A673 (cell line): ENCODE data around the gene SSH2. TPM values are rescaled to one million over a fixed set of nuclear protein-coding genes. Genes with fewer than 3 reads are reported as not detected.

Experiments used
- BruUV-seq: library from RNA; stranded (reverse); fragments of 400-500 nt; replicated peaks from 2 replicates; lab custom pipeline; 2021; lab: Mats Ljungman, UMichigan
- CTCF ChIA-PET: fragments of 300-600 bp; sonication (Branson Sonifier 250); formaldehyde crosslinking; loops from one replicate; lab custom pipeline; 2022; ENCODE audit warnings: antibody characterized with exemption; lab: Charles Lee
- POLR2A ChIA-PET: fragments of 300-600 bp; sonication (Branson Sonifier 250); formaldehyde crosslinking; loops from one replicate; lab custom pipeline; 2022; ENCODE audit warnings: antibody characterized with exemption; ENCODE audit not compliant: low non-redundant PET; lab: Charles Lee
- DNase-seq: peaks from one replicate; pipeline ENCODE4 v3.0.0-alpha.2; 2015; ENCODE audit warnings: low spot score
- H3K27ac ChIP-seq: fragments of 200-600 bp; sonication (generic); 2 replicates; pipeline ENCODE4 v1.5.1; 2016; ENCODE audit warnings: mixed run types, low read depth, mild to moderate bottlenecking, mixed read lengths, antibody characterized with exemption, low read length; ENCODE audit not compliant: poor library complexity, severe bottlenecking
- H3K27me3 ChIP-seq: fragments of 200-600 bp; sonication (generic); replicated peaks from 2 replicates; pipeline ENCODE4 v1.6.1; 2017; ENCODE audit warnings: mixed run types, low read depth, mild to moderate bottlenecking, mixed read lengths, antibody characterized with exemption, low read length; ENCODE audit not compliant: insufficient read depth, poor library complexity
- H3K36me3 ChIP-seq: fragments of 200-600 bp; sonication (generic); 2 replicates; pipeline ENCODE4 v1.6.1; 2016; ENCODE audit warnings: mixed run types, mild to moderate bottlenecking, mixed read lengths, antibody characterized with exemption, low read length; ENCODE audit not compliant: insufficient read depth, poor library complexity, severe bottlenecking
- H3K4me1 ChIP-seq: fragments of 200-600 bp; sonication (generic); 2 replicates; pipeline ENCODE4 v1.6.1; 2017; ENCODE audit warnings: mixed run types, mild to moderate bottlenecking, mixed read lengths, antibody characterized with exemption, low read length; ENCODE audit not compliant: insufficient read depth, poor library complexity, severe bottlenecking
- H3K4me3 ChIP-seq: fragments of 200-600 bp; sonication (generic); 2 replicates; pipeline ENCODE4 v1.5.1; 2016; ENCODE audit warnings: low read depth, mixed run types, mild to moderate bottlenecking, mixed read lengths, low read length; ENCODE audit not compliant: poor library complexity, severe bottlenecking
- H3K9me3 ChIP-seq: fragments of 200-600 bp; sonication (generic); 2 replicates; pipeline ENCODE4 v1.6.1; 2016; ENCODE audit warnings: mixed run types, low read depth, mild to moderate bottlenecking, mixed read lengths, antibody characterized with exemption, low read length; ENCODE audit not compliant: poor library complexity, severe bottlenecking
- EZH2 ChIP-seq: fragments of 200-600 bp; sonication (generic); IDR thresholded peaks from 2 replicates; pipeline ENCODE4 v1.6.1; 2017; ENCODE audit warnings: borderline replicate concordance, low read depth, mild to moderate bottlenecking, mixed read lengths, antibody characterized with exemption, low read length; ENCODE audit not compliant: poor library complexity, severe bottlenecking
- intact Hi-C: fragments of 100-400 bp; cut with micrococcal nuclease; formaldehyde crosslinking; loops from one replicate; pipeline ENCODE4 v1.10.0; 2022; ENCODE audit not compliant: unreplicated experiment
- total RNA-seq: library from RNA; stranded (reverse); gene quantifications from 2 replicates; pipeline ENCODE4 v1.2.3, GENCODE V29; 2021
- TF ChIP-seq, protein P1 (sequence below): fragments of 300-800, 200-600 bp; sonication (generic); conservative IDR thresholded peaks from 2 replicates; pipeline ENCODE4 v1.5.1; 2017; ENCODE audit warnings: low read depth, mild to moderate bottlenecking, antibody characterized with exemption, low read length, moderate library complexity, mixed read lengths

The SSH2 gene
- total RNA-seq, 1 experiment from 2014 or later: 75.5 TPM

DNA sequence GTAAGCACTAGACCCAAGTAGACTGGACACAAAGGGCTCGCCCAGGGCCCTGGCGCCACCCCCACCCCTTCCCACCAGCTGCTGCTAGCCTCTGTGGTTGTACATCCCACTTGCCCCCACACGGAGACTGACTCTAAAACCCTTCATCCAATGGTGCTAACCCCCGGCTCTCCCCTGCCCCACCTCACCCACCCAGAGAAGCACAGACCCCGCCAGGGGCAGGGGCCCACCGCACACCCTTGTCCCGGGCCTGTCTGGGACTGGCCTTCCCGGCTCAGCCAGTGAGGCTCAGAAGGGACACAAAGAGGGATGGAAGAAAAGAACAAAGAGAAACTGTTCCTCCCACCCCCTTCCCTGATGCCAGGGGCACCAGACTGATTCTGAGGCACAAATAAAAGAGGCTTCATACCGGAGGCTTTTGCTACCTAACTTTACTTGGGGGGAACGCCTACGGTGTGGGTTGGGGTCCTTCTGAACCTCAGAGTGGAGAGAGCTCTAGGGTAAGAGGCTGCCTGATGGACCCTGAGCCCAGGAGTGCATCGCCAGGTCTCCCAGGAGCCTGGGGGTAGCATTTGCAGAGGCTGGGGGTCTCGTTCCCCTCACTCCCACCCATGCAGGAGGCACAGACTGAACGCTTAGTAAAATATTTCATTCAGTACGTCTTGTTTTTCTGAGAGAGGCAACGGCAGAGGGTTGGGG, 315.5 kb downstream of the SSH2 start:
- Histone ChIP-seq H3K27me3 (no peaks in the 10 kb centered on the region), H3K9me3 (no peaks in the 10 kb centered on the region), H3K27ac (no peak overlapping the region), H3K4me1 (peaks cover 26% of the 10 kb centered on the region), H3K4me3 (no peak overlapping the region), H3K36me3 (peaks cover 24% of the 10 kb centered on the region)
- CTCF ChIA-PET: no interaction called here
- intact Hi-C loops: loop anchor here (5.0 kb wide), 3 partner anchors 318 to 478 kb away; partner anchors contain the start of gene SSH2
- POLR2A ChIA-PET: no interaction called here
- TF ChIP-seq EZH2: no peak
- TF ChIP-seq, protein P1, sequence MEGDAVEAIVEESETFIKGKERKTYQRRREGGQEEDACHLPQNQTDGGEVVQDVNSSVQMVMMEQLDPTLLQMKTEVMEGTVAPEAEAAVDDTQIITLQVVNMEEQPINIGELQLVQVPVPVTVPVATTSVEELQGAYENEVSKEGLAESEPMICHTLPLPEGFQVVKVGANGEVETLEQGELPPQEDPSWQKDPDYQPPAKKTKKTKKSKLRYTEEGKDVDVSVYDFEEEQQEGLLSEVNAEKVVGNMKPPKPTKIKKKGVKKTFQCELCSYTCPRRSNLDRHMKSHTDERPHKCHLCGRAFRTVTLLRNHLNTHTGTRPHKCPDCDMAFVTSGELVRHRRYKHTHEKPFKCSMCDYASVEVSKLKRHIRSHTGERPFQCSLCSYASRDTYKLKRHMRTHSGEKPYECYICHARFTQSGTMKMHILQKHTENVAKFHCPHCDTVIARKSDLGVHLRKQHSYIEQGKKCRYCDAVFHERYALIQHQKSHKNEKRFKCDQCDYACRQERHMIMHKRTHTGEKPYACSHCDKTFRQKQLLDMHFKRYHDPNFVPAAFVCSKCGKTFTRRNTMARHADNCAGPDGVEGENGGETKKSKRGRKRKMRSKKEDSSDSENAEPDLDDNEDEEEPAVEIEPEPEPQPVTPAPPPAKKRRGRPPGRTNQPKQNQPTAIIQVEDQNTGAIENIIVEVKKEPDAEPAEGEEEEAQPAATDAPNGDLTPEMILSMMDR: no peak
- TSS peak; percentile 43 for BruUV-seq
- DNase-seq: no peak

DNA sequence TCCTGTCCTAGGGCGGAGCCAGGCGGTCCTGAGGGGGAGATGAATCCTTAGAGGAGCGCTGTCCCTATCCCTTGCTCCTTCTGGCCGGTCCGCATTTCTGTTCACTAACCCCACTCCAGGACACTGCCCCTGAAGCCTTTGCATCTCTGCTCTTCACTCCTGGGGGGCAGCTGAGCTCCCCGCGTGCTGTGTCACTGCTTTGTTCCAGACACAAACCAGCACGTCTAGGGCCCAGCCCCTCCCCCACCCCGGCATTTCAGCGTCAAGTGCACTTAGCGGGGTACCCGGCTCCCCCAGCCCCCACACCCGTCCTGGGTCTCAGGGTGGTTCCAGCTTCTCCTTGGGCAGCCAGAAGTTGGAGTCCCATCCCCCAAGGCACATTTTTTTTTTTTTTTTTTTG, 316.2 kb downstream of the SSH2 start:
- Histone ChIP-seq H3K4me1 (peaks cover 22% of the 10 kb centered on the region), H3K9me3 (no peaks in the 10 kb centered on the region), H3K4me3 (no peak overlapping the region), H3K27me3 (no peaks in the 10 kb centered on the region), H3K36me3 (peaks cover 24% of the 10 kb centered on the region), H3K27ac (no peak overlapping the region)
- BruUV-seq: no TSS peak
- TF ChIP-seq, protein P1: no peak
- no peak for TF ChIP-seq EZH2
- no peak for DNase-seq
- intact Hi-C loops: no loop called here
- CTCF ChIA-PET: interaction anchor here (0.6 kb wide), 2 partner anchors 22 to 255 kb away, joined by 3 to 5 read pairs; no protein-coding TSS in a partner anchor
- POLR2A ChIA-PET: interaction anchor here (0.7 kb wide), 1 partner anchor 805 kb away, joined by 3 read pairs; no protein-coding TSS in a partner anchor

DNA sequence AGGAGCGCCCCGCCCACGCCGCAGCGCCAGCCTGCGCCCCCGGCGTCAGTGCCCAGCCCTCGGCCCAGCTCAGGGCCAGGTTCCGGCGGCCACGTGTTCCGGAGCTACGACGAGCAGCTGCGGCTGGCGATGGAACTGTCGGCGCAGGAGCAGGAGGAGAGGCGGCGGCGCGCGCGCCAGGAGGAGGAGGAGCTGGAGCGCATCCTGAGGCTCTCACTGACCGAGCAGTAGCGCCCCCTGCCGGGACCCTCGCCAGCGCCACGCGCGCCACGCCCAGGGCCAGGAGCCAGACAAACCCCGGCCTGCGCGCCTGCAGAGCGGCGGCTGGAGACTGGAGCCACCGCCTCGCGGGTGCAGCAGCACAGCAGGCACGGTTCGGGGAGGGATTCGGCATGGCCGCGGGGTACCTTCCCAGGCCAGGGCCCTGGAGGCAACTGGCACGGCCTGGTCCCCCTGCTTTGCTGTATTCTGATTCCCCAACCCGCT, 316.6 kb downstream of the SSH2 start:
- H3K9me3 ChIP-seq: no peaks in the 10 kb centered on the region
- intact Hi-C loops: no loop called here
- no TSS peak for BruUV-seq
- ChIA-PET POLR2A (interaction anchor here (0.7 kb wide), 1 partner anchor 806 kb away, joined by 3 read pairs; no protein-coding TSS in a partner anchor), CTCF (interaction anchor here (0.6 kb wide), 2 partner anchors 22 to 256 kb away, joined by 3 to 5 read pairs; no protein-coding TSS in a partner anchor)
- no peak for TF ChIP-seq EZH2
- TF ChIP-seq, protein P1: no peak; the same call in 1 of the 2 replicates
- no peaks in the 10 kb centered on the region for H3K27me3 ChIP-seq
- H3K4me1 ChIP-seq: peaks cover 22% of the 10 kb centered on the region
- DNase-seq: no peak
- no peak overlapping the region for H3K4me3 ChIP-seq
- peaks cover 27% of the 10 kb centered on the region for H3K36me3 ChIP-seq
- H3K27ac ChIP-seq: no peak overlapping the region
